Cortex of kidney (tissue), 1 donor: ENCODE results near the gene NSA2.
A peak's percentile ranks its signal among the peaks of the same experiment; 100 is the strongest.
"Not testable (repeated sequence)": the region's sequence is repeated elsewhere in the genome, so short reads cannot be mapped to it uniquely, and the experiment has no call there.

Experiments used
- DNase-seq: peaks from one replicate; lab custom pipeline; 2025; lab: John Stamatoyannopoulos, UW

NSA2 gene

GRCh38 chr5:74766849-74767578 lies at the start of gene NSA2, which contains the start of gene GFM2:
TSS of gene NSA2 (plus strand) at chr5:74767249. CDS start at chr5:74767361, 112 bp downstream.
TSS of gene GFM2 (minus strand) at chr5:74767117. CDS start at chr5:74763742, 3,375 bp downstream.
- DNase-seq = peak; percentile 65

- DNase-seq = no peak
Observed at GRCh38 chr5:74717596-74717995, 49.5 kb upstream of the NSA2 start.

DNA sequence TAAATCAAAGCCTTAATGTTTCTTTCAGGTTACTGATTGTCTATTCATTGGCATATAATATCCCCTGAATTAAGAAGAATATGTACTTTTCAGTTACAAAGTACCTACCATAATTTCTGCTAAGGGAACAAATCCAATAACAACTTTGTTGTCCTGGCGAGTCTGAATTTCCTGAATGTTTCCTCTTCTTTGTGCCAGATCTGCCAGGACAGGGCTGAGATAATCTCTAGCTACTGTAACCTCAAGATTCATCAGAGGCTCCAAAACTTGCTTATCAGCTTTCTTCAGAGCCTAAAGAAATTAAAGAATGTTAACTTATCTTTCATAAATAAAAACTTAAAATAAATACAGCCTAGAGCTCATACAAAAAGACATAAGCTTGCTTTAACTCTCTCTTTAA lies 44.8 kb upstream of the NSA2 start:
- DNase-seq = no peak

DNA sequence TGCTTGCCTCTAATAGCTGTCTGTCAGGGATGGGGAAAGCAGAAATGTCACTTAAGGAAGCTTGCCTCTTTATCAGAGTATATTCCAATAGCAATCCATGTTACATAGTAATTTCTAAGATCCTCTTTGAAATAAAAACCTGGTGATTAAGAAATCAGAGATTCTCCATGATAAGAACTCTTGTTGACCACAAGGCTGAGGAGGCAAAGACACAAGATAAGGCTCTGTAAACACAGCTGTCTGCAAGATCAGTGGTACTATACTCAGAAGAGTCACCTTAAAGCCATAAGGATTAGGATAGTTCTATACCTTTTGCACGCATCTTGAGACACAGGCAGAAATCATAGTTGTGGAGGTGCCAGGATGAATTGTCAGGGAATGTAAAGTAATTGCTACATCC lies 41.7 kb upstream of the NSA2 start:
- DNase-seq = no peak

- no peak for DNase-seq
Observed at GRCh38 chr5:74736759-74737158, 30.3 kb upstream of the NSA2 start.

GRCh38 chr5:74738406-74738805 lies 28.6 kb upstream of the NSA2 start:
- DNase-seq = no peak

GRCh38 chr5:74748742-74749141 lies 18.3 kb upstream of the NSA2 start:
- not testable (repeated sequence) for DNase-seq

DNA sequence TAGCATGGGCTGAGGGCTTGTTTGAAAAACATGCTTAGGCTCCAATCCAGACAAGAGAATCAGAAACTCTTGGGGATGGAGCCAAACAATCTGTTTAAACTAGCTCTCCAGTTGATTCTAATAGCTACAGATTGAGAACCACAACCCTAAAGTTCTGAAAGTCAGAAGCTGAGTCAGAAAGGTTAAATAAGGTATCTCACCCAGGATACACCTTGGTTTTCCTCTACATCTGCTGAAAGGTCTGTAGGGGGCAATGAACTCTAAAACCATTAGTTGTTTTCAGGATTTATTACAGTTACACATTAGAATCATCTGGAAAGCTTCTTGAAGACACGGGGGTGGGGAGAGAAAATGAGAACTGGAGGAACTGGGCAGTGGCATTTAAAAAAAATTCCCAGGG lies 5.8 kb upstream of the NSA2 start:
- no peak for DNase-seq

DNA sequence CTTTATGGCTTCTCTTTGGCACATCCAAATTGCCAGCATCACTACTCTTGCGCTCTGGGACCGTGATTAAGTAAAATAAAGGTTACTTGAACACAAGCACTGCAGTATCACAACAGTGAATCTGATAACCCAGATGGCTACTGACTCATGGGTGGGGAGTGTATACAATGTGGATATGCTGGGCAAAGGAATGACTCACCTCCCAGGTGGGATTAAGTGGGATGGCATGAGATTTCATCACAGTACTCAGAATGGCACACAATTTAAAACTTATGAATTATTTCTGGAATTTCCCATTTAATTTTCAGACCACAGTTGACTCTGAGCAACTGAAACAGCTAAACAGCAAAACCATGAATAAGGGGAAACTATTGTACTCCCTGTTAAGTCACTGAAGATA lies 4.5 kb upstream of the NSA2 start:
- DNase-seq = no peak

- no peak for DNase-seq
Observed at GRCh38 chr5:74763504-74763903, 3.5 kb upstream of the NSA2 start.

- DNase-seq = no peak
Observed at GRCh38 chr5:74765201-74765600, 1.8 kb upstream of the NSA2 start.

DNA sequence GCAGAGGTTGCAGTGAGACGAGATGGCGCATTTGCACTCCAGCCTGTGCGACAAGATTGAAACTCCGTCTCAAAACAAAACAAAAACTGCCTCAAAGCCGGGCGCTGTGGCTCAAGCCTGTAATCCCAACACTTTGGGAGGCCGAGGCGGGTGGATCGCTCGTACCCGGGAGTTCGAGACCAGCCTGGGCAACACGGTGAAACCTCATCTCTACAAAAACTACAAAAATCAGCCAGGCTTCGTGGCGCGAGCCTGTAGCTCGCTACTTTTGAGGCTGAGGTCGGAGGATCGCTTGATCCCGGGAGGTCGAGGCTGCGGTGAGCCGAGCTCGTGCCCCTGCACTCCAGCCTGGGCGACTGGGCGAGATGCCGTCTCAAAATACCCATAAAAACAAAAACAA lies 1.1 kb upstream of the NSA2 start:
- DNase-seq = no peak

DNA sequence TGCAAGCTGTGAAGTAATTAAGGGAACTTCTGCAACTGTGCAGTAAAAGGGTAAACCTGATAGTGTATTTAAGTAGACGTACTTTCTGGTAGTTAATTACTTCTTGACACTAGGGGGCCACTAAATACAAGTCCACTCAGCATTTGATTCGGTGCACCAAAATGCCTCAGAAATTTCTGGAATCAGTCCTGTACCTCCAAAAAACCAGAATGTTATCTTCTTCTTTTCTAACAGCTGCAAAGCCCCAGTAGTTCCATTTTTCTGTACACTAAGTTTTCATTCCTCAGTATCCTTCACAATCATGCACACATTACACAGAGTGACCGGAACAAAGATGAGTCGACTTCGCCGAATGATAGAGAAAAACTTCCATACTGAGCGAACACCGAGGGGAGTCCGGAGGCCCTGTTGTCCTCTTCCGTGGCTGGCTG lies 616 bp upstream of the NSA2 start:
- no peak for DNase-seq

DNA sequence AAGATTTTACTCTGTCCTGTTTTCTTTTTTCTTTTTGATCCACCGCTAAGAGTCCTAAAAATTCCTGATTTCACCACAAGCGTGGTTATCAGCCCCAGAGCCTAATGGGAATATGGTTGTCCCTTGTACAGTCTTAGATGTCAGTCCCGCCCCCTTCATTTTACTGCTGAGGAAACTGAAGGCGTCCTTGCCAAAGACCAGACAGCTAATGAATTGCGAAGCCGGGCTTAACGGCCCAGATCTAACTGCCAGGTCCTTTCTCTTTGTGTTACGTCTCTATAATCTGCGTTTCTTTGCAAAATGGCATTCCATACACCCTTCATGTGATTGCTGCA lies 497 bp downstream of the NSA2 start:
- DNase-seq = no peak

- DNase-seq = no peak
Observed at GRCh38 chr5:74772359-74772758, 5.3 kb downstream of the NSA2 start.

DNA sequence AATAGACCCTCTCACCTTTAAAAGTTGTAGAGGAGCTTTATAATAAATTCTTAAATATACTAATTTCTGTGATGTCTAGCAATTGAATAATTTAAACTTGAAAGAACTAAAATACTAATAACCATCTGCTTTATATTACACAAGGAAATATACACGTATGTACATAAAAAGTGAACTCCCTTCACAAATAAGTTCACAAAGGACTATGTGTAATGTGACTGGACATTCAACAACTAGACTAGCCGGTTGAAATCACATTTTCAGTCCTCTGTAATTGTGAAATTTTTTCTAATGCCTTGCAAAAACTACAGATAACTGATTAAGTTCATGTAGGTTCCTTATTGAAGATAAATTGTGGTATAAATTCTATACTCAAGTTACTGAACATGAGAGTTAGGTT lies 11.6 kb downstream of the NSA2 start:
- no peak for DNase-seq

DNA sequence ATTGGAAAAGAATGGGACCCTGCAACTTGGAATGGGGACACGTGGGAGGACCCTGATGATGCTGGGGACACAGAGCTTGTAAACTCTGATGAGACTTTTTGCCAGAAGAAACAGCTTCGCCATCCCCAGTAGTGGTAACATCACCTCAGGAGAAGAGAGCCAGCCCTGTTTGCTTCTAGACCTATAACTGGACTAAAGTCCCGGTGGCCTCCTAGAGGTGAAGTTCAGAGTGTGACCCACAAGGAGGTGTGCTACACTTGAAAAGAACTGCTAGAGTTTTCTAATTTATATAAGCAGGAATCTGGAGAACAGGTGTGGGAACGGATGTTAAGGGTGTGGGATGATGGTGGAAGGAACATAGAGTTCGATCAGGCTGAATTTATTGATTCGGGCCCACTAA lies 19.8 kb downstream of the NSA2 start:
- no peak for DNase-seq

DNA sequence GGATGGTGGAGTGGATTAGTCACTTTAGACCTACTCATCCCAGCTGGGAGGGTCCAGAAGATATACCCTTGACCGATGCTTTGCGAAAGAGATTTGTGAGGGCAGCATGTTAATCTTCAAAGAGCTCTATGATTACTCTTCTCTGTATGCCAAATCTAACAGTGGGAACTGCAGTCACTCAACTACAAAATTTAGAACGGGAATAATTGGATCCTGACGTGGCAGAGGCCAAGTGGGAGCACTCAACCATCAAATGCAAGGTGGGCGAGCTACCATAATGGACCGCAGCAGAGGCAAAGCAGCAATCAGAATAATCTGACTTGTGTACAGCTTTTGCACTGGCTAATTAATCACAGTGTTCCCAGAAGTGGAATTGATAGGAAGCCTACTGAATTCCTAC lies 20.4 kb downstream of the NSA2 start:
- DNase-seq = no peak

GRCh38 chr5:74791669-74792068 lies 24.6 kb downstream of the NSA2 start:
- DNase-seq = not testable (repeated sequence)

DNA sequence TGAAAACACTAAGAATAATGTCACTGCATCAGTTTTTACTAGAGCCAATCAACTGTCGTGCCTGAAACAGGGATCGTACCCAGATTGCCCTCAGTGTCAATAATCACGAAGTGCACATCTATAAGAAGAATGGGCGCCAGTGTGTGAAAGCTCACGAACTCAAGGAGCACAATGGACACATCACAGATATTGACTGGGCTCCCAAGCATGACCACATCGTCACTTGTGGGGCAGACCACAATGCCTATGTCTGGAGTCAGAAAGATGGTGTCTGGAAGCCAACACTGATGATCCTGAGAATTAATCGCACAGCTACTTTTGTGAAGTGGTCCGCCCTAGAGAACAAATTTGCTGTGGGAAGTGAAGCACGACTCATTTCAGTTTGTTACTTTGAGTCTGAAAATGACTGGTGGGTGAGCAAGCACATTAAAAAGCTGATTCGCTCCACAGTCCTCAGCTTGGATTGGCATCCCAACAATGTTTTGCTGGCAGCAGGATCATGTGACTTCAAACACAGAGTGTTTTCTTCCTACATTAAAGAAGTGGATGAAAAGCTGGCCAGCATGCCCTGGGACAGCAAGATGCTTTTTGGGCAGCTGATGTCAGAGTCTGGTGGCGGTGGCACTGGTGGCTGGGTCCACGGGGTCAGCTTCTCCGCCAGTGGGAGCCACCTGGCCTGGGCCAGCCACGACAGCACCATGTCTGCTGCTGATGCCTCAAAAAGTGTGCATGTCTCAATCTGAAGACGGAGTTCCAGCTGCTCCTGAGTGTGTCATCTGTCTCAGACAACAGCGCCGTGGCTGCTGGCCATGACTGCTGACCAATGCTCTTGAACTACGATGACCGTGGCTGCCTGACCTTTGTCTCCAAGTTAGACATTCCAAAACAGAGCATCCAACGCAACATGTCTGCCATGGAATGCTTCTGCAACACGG lies 32.2 kb downstream of the NSA2 start:
- DNase-seq = no peak

- DNase-seq = no peak
Observed at GRCh38 chr5:74801197-74801596, 34.1 kb downstream of the NSA2 start.

- DNase-seq = no peak
Observed at GRCh38 chr5:74801941-74802340, 34.9 kb downstream of the NSA2 start.

- DNase-seq = no peak
Observed at GRCh38 chr5:74810915-74811314, 43.9 kb downstream of the NSA2 start.
